Measurements from ENCODE around the gene ARHGDIG.

ARHGDIG gene

DNA sequence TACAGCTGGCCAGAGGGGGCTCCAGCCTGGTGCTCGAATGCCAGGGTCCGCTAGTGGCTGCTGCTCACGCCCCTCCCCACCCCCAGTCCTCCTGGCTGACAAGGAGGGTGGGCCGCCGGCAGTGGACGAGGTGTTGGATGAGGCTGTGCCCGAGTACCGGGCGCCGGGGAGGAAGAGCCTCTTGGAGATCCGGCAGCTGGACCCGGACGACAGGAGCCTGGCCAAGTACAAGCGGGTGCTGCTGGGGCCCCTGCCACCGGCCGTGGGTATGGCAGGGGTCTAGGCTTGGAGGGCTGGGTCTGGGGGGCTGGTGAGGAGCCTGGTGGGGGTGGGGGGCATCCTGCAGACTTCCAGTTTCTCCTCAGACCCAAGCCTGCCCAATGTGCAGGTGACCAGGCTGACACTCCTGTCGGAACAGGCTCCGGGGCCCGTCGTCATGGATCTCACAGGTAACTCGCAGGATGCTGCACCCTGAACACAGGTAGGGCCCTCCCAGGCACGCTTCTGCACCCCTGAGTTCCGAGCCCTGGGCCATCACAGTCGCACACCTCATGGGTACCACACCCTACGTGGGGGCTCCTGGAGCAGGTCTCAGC, 1.4 kb downstream of the ARHGDIG start:
- no peak for DNase-seq

DNA sequence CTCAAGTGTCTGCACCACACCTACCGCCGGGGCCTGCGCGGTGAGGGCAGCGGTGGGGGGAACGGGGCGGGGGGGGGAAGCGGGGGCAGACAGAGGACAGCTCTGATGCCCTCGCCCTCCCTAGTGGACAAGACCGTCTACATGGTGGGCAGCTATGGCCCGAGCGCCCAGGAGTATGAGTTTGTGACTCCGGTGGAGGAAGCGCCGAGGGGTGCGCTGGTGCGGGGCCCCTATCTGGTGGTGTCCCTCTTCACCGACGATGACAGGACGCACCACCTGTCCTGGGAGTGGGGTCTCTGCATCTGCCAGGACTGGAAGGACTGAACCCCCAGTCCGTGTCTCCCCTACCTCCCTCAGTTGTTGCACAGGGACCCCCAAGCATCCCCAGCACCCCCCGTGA, 2.1 kb downstream of the ARHGDIG start:
- no peak for DNase-seq

GRCh38 chr16:283033-283805, 2.8 kb downstream of the ARHGDIG start, which contains the start of gene PDIA2:
PDIA2 (plus strand) TSS chr16:283164; CDS start chr16:283170, 6 bp downstream.
- no peak for DNase-seq

DNA sequence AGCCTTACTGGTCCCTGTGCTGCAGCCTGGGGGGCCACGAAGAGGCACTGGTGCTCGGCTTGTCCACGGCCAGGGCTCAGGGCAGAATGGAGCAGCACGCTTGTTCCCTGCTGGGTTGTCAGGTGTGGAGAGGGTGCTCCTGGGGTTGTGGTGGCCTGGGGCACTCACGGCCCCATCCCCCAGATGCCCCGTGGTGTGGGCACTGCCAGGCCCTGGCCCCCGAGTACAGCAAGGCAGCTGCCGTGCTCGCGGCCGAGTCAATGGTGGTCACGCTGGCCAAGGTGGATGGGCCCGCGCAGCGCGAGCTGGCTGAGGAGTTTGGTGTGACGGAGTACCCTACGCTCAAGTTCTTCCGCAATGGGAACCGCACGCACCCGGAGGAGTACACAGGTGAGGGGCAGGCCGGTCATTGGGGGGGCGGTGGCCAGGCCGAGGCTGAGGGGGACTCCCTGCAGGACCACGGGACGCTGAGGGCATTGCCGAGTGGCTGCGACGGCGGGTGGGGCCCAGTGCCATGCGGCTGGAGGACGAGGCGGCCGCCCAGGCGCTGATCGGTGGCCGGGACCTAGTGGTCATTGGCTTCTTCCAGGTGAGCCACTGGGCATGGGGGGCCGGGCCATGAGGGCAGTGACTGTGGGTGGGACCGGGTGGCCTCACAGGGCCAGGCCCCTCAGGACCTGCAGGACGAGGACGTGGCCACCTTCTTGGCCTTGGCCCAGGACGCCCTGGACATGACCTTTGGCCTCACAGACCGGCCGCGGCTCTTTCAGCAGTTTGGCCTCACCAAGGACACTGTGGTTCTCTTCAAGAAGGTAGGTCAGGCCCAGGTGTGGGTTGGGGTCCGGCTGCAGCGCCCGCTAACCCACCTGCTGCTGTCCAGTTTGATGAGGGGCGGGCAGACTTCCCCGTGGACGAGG, 4.1 kb downstream of the ARHGDIG start:
- DNase-seq: no peak

- DNase-seq: no peak
Observed at GRCh38 chr16:285146-286055, 5.0 kb downstream of the ARHGDIG start.

- no peak for DNase-seq
Observed at GRCh38 chr16:286491-287297, 6.3 kb downstream of the ARHGDIG start.

- DNase-seq: no peak
Observed at GRCh38 chr16:287298-287811, 7.0 kb downstream of the ARHGDIG start.

GRCh38 chr16:287981-288920, 7.9 kb downstream of the ARHGDIG start:
- no peak for DNase-seq

DNA sequence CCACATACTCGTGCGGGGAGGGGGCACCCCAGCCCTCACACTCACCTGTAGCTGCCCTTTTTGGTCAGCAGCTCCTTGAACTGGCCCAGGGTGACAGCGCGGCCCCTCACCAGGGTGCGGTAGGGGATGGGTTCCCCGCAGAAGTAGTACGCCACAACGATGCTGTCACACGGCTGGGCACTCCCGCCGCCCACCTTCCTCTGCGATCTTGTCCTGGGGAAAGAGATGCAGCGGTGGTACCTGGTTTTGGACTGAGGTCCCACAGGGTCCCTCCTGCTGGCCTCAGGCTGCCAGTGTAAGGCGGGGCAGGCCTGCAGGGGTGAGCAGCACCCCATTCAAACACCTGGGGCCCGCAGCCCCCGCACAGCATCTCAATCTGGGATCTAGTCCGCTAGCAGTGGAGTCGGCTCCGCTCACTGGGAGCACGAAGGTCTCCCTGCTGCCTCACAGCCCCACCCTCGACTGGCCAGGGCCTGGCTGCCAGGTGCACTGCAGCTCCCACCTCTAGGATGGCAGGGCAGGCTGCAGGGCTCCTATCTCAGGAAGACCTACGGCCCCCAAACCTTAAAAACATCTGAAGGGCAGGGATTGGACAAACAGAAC, 9.1 kb downstream of the ARHGDIG start:
- no peak for DNase-seq

DNA sequence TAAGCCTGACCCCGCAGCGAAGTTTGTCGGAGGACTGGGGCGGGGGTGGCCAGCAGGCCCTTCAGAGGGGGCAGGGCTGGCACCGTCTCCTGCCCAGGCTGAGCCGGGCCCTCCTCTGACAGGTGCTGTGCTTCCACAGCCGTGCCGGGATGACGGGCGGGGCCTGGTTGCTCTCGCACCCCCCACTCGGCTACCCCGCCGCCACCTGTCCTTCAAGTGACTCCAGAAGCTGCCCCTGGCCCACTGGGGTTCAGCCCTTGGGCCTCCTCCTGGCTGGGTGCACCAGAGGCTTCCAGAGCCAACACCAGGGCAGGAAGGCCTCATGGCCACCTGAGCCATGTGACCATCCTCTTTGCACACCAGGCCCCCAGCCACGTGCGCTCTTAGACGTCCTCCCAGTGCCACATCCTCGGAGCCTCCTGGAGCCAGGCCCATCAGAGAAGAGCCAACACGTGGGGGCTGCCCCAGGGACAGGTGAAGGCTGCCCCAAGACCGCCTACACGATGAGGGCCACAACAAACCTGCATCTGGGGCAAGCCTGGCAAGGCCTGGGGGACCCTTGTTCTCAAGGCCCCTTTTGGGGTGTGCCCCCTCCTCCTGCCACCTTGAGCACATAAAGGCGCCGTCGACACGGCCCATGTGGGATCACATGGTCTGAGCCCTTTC, 9.8 kb downstream of the ARHGDIG start:
- DNase-seq: no peak

DNA sequence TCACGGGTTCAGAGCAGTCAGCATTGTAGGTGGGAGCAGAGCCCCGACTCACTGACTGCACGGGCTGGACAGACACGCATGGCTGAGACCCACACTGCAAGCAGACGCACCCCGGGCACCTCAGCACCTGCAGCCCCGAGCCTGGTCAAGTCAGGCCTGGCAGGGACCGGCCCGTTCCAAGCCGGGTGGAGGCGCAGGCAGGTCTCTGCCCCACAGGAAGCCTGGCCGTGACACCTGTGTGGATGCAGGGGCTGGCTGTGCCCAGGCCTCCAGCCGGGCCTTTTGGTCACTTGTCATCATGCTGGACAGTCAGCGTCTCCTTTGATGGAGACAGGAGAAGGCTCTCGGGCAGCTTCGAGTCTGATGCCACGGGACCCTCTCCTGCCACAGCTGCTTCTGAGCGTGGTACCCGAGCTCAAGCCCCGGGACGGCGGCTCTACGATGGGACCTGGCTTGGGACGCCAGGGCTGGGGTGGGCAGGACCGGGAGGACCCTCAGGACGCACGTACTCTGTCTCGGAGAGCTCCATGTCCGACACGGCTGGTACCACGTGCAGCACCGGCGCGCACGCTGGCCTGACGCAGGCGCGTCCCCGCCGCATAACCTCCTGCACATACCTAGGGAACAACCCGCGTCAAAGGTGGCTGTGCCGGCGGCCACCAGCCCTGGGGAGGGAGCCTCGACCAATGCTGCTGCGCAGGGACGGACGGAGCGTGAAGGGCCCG, 10.5 kb downstream of the ARHGDIG start:
- no peak for DNase-seq

DNA sequence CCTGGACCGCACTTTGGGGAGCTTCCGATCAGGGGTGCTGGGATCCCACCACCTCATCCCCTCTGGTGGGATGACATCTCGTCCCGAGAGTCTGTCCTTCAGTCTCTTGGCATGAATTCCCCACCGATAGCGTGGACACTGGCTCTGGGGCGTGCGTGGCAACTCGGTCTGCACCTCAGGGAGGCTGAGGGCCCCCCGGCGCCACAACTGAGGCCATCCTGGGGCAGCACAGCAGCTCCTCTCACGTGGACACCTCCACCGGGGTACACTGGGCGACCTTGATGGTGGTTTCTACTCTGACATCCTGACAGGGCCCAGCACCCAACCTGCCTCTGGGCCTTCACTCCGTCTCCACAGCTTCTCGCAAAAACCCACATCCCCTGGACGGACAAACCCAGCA, 11.1 kb downstream of the ARHGDIG start:
- no peak for DNase-seq

- DNase-seq: no peak
Observed at GRCh38 chr16:293043-293775, 12.8 kb downstream of the ARHGDIG start.

DNA sequence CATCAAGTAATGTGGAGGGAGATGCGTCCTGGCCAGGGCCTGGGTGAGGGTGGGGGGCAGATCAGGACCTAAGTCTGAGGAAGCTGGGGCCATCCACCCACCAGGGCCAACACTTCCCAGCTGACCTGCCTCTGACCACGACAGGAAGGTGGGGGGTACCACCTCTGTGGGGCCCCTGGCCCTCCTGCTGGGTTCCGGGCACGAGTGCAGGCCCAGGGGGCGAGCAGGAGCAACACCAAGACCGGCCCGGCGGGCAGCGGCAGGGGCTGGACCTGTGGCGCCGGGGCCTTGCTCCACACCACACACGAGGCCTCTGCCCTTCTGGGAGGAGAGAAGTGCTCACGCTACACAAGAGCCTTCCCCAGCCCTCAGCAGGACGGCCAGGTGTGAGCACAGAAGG, 15.9 kb downstream of the ARHGDIG start:
- no peak for DNase-seq

DNA sequence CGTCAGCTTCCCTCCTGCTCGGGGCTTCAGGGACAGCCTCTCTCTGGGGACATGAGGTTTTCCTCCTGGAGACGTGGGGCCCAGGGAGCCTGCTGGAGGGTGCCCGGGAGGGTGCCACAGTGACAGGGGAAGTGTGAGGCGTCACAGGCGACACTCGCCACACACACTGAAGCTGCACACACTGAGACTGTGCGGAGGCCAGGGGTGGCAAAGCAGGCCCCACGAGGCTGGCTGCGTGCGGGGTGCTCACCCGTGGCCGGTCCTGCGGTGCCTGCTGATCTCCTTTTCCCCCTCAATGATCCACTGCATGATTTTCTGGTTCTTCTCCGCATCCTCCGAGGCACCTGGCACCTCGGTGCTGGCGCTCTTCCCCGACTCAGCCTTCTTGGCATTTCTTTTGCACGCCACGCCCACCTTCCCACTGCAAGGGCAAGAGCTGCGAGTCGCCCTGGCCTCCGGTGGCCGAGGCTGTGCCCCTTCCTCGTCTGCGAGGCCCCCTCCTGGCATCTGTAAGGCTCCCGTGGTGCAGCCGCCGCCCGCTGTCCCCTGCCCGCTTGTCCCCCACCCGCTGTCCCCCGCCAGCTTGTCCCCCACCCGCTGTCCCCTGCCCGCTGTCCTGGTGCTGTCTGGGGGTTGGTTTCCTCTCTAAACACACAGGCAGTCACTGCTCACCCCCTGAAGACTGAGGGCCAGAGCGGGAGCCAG, 16.6 kb downstream of the ARHGDIG start:
- no peak for DNase-seq

- DNase-seq: no peak
Observed at GRCh38 chr16:297832-298231, 17.4 kb downstream of the ARHGDIG start.

DNA sequence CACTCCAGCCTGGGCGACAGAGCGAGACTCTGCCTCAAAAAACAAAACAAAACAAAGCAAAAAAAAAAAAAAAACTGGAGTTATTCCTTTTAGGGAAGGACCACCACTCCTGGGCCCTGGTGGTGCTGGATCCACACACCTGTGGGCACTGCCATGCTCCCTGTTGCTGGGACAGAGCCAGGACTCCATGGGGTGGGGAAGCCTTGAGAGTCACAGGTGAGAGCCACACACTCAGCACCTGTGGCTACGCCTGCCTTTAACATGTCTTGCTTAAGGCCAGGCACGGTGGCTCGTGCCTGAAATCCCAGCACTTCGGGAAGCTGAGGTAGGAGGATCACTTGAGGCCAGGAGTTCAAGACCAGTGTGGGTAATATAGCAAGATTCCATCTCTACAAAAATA, 20.8 kb downstream of the ARHGDIG start:
- DNase-seq: no peak
